ENCODE data around the gene SLIT3.

GRCh38 chr5:168798065-168799023 is 502.6 kb downstream of the SLIT3 start:
- TF ChIP-seq POLR2AphosphoS5 (IDR thresholded peaks at IDR 0.05; ENCODE audit: low read depth) (no peak), CTCF (IDR thresholded peaks at IDR 0.05; ENCODE audit: insufficient read depth, low read length) (no peak), SPI1 (IDR thresholded peaks at IDR 0.05; ENCODE audit: borderline replicate concordance, low read depth) (no peak), GABPA (IDR thresholded peaks at IDR 0.05; ENCODE audit: low read depth) (no peak)
- TF ChIP-seq, protein P1, sequence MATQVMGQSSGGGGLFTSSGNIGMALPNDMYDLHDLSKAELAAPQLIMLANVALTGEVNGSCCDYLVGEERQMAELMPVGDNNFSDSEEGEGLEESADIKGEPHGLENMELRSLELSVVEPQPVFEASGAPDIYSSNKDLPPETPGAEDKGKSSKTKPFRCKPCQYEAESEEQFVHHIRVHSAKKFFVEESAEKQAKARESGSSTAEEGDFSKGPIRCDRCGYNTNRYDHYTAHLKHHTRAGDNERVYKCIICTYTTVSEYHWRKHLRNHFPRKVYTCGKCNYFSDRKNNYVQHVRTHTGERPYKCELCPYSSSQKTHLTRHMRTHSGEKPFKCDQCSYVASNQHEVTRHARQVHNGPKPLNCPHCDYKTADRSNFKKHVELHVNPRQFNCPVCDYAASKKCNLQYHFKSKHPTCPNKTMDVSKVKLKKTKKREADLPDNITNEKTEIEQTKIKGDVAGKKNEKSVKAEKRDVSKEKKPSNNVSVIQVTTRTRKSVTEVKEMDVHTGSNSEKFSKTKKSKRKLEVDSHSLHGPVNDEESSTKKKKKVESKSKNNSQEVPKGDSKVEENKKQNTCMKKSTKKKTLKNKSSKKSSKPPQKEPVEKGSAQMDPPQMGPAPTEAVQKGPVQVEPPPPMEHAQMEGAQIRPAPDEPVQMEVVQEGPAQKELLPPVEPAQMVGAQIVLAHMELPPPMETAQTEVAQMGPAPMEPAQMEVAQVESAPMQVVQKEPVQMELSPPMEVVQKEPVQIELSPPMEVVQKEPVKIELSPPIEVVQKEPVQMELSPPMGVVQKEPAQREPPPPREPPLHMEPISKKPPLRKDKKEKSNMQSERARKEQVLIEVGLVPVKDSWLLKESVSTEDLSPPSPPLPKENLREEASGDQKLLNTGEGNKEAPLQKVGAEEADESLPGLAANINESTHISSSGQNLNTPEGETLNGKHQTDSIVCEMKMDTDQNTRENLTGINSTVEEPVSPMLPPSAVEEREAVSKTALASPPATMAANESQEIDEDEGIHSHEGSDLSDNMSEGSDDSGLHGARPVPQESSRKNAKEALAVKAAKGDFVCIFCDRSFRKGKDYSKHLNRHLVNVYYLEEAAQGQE (IDR thresholded peaks at IDR 0.05; ENCODE audit: insufficient replicate concordance, low read depth), result no peak
